ENCODE results near the gene RASSF8. TPM values are rescaled to one million over a fixed set of nuclear protein-coding genes. Genes with fewer than 3 reads are reported as not detected.

Gene RASSF8
- total RNA-seq, 1 experiment from 2014 or later = 41.2 TPM

DNA sequence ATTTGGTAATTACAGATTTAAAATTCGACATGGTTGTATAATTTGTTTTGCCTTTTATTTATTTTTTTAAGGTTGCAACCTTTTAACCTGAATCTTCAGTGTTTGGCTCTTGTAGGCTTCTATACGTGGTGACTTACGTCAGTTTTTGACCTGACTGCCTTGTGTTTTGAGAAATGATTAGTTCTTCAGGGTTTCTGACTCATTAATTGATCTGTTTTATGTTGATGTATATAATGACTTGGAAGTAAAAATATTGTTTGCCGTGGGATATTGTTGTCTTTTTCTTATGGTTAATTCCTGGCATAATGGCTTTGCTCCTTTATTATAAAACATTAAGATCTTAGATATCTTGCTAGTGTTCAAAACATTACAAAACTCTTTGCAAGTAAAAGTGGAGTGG, 2.5 kb downstream of the RASSF8 start:
- no peak for DNase-seq (ENCODE audit: low read depth)

DNA sequence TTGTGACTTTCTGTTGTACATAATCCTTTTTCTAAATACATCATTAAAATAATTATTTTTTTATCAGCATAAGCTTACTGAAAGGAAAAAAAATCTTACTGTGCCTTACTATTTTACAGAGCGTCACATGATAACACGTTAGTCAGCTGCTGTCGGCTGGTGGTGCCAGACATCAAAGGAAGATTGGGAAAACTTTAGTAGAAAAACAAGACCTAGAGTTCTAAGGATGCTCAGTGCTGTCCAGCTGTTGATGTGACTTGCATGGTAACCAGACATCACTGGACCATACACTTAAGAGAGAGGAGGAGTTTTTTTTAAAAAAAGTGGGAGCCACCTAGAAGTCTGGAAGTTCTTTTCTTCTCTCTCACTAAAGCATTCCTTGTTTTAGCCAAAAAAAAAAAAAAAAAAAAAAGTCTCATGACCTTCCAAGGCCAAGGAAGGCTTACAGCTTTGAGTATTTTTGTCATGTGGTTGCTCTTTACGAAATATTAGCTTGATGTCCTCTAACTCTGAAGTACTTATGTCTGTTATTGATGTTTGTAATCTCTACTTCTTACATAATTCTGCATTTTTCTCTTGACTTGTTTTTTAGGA, 4.5 kb downstream of the RASSF8 start:
- DNase-seq (ENCODE audit: low read depth) = no peak

DNA sequence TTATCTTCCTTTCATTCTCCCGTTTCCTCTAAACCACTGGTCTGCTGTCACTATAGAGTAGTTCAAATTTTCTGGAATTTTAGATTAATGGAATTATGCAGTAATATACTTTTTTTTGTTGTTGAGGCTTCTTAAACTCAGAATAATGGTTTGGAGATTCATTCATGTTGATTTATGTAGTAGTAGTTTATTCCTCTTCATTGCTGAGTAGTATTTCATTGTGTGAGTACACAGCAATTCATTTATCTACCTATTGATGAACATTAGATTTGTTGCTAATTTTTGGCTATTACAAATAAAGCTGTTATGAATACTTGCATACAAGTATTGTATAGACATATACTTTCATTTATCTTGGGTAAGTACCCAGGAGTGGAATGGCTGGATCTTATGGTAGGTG, 7.2 kb downstream of the RASSF8 start:
- DNase-seq (ENCODE audit: low read depth) = no peak

DNA sequence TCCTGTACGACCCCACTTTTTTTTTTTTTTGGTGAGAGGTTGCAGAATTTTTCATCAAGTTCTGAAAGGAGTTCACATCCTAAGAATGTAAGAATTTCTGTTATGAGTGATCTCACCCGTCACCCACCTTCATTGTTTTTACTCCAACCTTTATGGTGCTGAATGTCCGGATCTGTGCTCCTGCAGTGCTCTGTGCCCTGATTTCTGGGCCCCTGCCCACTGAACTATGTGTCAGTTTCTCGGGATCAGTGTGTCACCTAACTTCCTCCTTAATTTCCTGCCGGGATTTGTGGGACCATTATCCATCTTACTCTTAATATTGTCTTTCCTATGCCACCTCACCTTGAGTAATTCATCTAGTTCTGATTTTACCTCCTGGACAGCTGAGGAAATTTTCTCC, 11.6 kb downstream of the RASSF8 start:
- peak; percentile 61 for DNase-seq (ENCODE audit: low read depth)

DNA sequence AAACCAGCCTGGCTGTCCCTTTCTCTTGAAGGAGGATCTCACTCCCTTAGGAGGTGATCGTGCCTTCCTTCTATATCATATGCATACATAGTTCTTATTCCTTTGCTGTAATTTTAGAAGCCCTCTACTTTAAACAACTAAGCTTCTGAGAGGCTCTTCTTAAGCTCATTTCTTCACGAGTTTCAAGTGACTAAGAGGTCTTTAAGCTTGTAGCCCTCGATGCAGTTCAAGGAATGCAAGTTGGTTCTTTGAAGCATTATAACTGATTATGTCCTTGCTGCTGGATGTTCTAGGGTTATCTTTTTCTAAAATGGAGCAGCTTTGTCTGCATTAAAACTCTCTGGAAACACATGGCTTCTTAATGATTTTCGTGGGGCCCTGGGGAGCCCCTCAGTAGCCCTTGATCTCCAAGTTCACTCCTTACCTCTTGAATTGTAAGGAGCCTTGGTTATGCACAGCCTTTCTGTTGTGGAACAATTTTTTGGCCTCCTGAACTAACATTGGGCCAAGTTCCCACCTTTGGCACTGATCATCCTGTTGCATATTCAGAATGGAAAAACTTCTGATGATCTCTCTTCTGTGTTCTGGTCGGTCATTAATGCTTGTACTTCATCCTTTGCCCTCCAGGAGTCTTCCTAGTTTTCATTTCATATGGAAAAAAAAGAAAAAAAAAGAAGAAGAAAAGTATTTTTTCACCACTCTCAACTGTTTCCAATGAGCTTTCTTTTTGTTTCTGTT, 12.6 kb downstream of the RASSF8 start:
- DNase-seq (ENCODE audit: low read depth) = no peak

DNA sequence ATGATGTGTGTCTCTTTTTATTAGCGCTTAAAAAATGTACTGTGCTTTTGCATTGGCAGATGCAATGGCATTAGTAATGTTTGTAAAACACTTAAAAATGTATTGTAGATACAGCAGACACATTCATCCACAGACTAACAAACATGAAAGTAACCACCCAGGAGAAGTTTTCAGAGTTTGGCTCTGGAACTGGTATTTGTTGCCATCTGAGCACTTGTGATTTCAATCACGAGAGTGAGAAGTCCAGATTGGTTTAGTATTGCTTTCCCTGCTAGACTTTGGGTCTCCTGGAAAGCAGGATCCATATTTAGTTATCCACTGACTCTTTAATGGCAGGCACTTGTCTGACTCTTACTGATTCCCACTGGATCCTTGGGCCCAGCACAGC, 13.2 kb downstream of the RASSF8 start:
- no peak for DNase-seq (ENCODE audit: low read depth)

DNA sequence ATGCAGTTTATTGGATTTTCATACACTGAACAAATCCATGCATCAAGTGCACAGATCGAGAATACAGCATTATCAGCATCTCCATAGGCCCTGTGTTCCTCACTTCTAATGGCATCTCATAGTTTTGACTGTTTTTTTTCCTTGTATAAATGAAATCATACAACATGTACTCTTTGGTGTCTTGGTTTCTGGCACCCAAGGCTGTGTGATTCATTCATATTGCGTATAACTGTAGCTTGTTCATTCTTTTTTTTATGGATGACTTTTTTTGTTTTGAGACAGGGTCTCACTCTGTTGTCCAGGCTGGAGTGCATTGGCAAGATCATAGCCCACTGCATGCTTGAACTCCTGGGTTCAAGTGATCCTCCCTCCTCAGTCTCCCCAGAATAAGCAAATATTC, 14.3 kb downstream of the RASSF8 start:
- peak; percentile 46 for DNase-seq (ENCODE audit: low read depth)

DNA sequence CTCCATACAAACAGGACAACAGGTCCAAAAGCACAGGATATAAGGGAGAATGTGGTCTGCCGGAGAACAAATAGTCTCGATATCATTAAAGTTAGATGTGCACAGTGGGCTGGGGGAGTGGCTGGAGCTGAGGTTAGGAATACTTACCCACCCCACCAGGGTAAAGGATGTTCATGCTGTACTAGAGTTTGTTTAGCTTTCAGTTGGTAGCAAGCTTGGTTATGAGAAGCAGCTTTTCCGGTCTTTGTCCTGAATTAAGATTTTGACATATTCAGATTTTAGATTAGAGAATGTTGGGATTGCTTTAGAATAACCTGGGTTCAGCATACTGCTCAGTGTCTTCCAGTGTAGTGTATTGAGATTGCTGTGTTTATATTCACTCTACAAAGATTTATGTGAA, 16.7 kb downstream of the RASSF8 start:
- DNase-seq (ENCODE audit: low read depth) = no peak

DNA sequence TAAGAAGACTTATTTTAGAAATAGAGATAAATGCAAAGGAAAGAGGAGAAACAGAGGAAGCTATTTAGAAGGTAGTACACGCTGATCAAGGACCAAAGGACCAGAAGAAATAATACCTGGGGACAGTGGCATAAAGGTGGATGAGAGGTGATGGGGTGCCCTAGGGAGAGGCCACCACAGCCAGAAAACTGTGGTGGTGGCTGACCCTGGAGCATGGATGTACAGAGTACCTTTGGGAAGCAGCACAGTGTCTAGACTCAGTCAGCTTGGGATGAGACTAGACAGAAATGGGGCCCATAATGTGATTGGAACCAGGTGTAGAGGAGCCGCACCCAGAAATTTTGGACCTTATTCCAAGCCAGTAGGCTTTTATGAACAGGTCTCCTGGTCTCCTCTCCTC, 17.2 kb downstream of the RASSF8 start:
- no peak for DNase-seq (ENCODE audit: low read depth)

DNA sequence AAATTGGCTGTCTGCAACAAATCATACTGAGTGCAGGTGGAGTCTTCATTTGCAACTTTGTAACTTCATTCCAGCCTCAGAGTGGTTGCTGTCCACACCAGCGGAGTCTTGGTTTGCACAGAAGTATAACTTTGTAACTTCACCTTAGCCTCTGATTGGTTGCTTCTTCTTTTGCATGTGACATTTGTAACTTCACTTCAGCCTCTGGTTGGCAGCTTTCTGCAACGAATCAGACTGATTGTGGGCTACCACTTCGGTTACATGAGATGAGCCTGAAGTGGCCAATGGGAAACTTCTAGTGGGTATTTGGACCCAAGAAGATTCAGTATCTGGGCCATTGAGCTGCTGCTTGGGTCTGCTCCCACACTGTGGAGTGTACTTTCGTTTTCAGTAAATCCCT, 17.8 kb downstream of the RASSF8 start:
- DNase-seq (ENCODE audit: low read depth) = peak; percentile 89

DNA sequence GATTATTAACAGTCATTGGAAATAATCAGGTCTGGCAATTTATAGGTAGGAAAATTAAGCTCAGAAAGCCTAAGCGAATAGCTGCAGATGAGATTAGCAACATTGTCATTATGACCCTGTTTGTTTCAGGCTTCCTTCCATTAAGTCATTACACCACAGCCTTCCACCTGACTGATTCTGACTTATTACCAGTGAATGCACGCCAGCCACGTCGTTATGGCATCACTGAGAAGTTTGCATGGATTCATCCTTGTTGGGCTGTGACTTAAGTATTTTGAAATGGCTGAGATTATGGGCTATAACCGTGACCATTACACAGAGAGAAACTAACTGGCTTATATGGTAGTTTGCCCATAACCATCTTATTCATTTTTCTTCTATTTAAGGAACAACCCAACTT, 18.6 kb downstream of the RASSF8 start:
- DNase-seq (ENCODE audit: low read depth) = peak; percentile 96

DNA sequence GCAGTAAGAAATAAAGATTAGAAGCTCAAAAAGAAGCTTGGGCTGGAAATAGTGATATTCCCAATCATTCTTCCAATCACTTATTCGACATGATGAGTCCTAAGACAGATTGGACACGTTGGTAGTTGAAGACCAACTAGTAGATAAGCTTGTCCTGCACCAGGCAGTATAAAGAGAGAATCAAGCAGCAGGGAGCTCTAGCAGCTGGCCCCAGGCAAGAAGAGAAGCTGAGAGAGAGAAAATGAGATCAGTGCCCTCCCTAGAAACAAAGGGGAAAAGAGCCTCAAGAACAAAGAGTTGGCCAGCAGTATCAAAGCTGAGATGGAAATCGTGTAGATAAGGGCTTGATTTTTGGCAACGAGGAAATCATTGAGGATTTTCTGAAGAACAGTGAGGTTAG, 20.6 kb downstream of the RASSF8 start:
- peak; percentile 52 for DNase-seq (ENCODE audit: low read depth)

DNA sequence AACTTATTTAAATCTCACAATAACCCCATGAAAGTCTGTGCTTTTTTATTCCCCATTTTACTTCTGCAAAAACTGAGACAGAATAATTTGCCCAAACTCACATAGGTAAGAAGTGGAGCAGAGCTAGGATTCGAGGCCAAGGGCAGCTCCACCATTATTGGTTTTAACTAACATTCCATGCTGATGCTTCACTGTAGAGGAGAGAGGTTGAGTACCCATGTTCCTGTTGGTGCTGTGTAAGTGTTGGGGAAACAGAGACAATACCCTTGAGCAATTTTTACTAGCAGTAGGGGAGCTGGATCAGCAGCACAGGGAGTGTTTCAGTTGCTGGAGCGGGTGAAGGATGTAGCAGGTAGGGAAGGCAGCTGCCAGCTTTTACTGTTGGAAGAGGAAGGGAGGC, 21.1 kb downstream of the RASSF8 start:
- peak; percentile 81 for DNase-seq (ENCODE audit: low read depth)

DNA sequence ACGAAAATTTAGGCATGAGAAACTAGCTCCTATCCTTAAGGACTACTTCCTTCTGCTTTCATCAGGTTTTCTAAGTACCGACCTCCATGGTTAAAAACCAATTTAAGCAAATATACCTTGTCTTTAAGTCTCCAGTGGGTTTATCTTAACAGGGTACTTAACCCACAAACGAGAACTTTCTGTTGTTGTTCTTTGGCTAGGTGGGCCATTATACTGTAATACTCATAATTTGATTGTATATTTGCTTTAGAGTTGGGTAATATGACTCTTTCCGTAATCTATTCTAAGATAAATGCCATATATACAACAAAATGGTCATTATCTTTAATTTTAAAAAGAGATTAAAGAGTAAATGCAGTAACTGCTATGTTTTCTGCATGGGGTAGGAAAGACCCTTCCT, 21.6 kb downstream of the RASSF8 start:
- DNase-seq (ENCODE audit: low read depth) = no peak

DNA sequence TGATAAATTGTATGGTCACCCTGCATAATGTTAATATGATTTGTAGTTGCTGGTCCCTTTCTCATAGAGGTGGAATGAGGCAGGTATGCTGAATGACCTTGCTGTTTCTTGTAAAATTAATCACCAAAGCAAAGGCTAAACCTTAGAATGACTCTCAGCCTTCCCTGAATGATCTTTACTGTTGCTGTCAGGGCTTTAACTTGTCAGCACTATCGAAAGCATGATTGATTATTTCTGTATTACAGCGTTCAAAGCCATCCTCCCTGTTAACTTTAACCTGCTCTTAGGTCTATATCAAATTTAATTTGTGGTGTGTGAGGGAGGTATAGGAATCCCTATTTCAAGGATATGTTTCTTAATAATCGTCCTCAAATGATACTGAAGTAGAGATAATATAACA, 23.1 kb downstream of the RASSF8 start:
- no peak for DNase-seq (ENCODE audit: low read depth)

DNA sequence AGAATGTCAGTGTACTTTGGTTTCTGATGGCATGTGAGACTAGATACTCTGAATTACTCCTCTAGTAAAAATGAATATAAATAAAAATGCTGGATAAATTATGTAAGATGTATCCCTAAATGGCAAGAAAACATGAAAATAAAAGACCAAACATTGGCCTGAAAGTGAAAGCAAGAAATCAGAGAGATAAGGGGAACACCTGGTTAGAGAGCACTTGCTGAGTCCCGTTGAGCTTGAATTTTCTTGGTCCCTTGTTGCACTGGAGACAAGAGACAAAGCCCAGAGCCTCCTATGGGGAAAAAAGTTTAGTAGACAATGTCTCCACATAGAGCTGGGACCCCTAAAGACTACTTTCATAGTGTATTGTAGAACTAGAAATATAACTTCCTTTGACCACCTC, 23.9 kb downstream of the RASSF8 start:
- no peak for DNase-seq (ENCODE audit: low read depth)

DNA sequence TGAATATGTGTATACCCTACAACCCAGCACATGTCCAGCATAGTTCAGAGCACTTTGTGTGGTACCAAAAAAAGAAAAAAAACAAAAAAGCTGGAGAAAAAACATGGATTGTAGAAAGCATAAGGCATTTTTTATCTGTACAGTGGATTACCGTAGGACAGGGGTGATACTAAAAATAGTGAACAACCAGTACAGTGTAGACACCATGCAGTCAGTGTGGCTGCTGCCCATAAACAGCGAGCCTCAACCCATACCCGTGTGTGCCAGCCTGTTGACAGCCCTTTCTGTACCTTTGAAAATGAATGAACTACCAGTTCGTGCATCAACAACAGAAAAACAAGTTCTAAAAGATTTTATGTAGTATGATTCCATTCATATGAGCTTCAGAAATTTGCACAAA, 25.1 kb downstream of the RASSF8 start:
- DNase-seq (ENCODE audit: low read depth) = no peak

DNA sequence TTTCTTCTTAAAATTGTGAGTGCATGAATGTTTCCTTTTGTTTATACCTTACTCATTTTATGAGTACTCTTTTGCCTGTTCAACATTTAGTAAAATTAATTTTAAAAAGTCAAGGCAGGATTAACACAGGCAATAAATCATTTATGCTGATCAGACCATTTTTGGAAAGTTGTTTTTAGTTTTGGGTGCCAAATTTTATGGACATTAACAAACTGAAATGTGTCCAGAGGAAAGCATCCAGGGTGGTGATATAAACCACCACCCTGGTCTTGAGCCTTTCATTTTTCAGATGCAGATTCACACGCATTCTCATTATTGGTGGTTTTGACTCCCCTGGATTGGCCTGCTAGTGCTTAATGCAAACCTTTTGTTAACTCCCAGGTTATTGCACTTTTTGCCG, 26.3 kb downstream of the RASSF8 start:
- no peak for DNase-seq (ENCODE audit: low read depth)

DNA sequence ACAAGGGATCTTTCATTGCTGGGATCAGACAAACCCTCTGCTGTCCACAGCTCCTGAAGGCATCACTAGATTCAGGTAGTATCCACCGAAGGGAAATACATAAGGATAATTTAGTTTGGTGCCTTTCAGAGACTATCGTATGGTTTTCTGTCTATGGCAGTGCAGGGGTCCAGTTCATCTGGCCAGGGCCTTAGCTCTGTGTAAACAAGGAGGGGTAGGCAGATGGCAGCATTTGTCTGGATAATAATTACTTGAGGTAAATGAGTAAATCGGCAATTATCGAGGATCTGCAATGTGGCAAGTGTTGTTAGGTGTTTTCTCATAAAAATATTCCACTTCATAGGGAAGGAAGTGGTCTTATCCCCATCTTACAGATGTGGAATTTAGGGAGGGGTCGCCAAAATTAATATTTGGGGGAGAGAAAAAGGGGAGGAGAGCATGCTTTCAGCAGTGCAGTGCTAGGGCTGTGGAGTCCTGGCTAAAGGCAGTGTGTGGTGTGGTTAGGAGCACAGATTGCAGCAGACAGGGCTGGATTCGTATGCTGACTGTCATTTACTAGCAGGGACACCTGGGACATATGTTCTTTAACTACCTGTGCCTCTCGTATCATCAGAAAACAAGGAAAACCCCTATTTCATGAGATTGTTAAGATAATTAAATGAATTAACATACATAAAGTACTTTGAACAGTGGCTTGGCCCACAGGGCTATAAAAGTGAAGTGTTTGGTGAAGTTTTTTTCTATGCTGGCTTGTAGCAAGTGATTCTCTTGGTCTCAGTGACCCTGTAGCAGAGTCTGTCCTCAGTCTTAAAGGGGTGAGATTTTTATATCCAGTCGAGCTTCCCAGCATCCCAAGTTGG, 27.1 kb downstream of the RASSF8 start:
- no peak for DNase-seq (ENCODE audit: low read depth)

DNA sequence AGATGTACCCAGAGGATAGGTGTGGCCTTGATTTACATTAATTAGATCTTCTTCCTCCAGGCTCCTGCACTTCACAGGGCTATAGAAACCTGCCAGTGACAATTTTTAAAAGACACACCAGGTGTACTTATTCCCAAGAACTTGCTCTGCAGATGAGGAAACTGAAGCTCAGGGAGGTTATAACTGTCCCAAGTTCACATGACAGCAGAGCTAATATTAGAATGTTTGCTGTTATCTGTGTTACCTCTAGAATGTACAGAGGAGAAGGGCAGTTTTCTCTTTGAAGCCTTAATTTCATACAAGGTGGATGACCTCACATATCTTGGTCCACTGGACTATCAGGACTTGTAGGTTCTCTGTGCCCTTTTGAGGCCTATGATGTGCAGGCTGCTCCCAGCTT, 27.7 kb downstream of the RASSF8 start:
- no peak for DNase-seq (ENCODE audit: low read depth)

DNA sequence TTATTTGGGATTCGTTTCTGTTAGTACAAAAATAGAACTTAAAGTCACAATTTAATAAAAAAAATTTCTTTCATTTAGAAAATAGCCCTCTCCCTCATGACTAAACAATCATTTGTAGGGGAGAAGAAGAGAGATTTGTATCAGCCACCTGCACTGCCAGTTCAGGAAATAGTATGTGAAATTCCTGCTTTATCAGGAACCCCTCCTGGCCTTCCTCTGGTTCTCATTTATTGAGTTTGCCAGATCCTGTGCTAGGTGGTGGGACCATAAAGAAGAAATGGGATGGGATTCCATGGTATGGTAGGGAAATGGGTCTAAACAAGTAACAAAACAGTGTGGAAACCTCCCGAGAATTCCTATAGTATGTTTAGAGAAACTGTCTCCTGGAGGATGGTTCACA, 30.0 kb downstream of the RASSF8 start:
- no peak for DNase-seq (ENCODE audit: low read depth)

DNA sequence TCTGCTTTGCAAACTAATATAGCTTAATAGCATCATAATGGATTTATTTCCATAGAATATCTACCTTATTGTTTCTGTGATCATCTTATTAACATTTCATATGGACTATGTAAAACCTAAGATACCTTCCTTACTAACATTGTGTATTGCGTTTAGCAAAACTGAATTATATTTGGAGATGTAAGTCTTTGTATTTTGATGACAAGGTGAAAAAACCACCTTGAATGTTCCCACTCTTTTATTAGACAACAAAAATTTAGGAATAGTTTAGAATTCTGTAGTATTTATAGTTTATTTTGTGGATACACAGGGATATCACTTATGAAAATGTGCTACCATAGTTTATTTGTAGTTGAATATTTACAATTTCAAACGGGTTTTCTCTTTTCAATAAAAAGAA, 32.0 kb downstream of the RASSF8 start:
- no peak for DNase-seq (ENCODE audit: low read depth)
